HG03571 (cell line): Measurements from ENCODE around the gene PI4KA.
"Not testable (repeated sequence)": the region's sequence is repeated elsewhere in the genome, so short reads cannot be mapped to it uniquely, and the experiment has no call there.

Experiments used
- ATAC-seq: cut with Tn5 transposase; IDR thresholded peaks from one replicate; pipeline ENCODE4 v1.9.1; 2021; ENCODE audit not compliant: unreplicated experiment

The PI4KA gene

GRCh38 chr22:20671409-20672081 lies 187.1 kb downstream of the PI4KA start:
- no peak for ATAC-seq

GRCh38 chr22:20670457-20671261 lies 188.0 kb downstream of the PI4KA start:
- not testable (repeated sequence) for ATAC-seq

- not testable (repeated sequence) for ATAC-seq
These were observed 188.7 kb downstream of the PI4KA start for GRCh38 chr22:20669884-20670283.

GRCh38 chr22:20669471-20669870 lies 189.1 kb downstream of the PI4KA start:
- ATAC-seq: not testable (repeated sequence)

- not testable (repeated sequence) for ATAC-seq
These were observed 189.8 kb downstream of the PI4KA start for GRCh38 chr22:20668769-20669168.

GRCh38 chr22:20668226-20668625 lies 190.4 kb downstream of the PI4KA start:
- not testable (repeated sequence) for ATAC-seq

- not testable (repeated sequence) for ATAC-seq
These were observed 191.1 kb downstream of the PI4KA start for GRCh38 chr22:20667548-20667947.

- no peak for ATAC-seq
These were observed 192.1 kb downstream of the PI4KA start for GRCh38 chr22:20666560-20666959.

- ATAC-seq: no peak
These were observed 194.0 kb downstream of the PI4KA start for GRCh38 chr22:20664594-20664959.

GRCh38 chr22:20663941-20664593 lies 194.5 kb downstream of the PI4KA start:
- no peak for ATAC-seq

- ATAC-seq: no peak
These were observed 195.3 kb downstream of the PI4KA start for GRCh38 chr22:20663137-20663828.

- ATAC-seq: not testable (repeated sequence)
These were observed 196.0 kb downstream of the PI4KA start for GRCh38 chr22:20662524-20663036.

GRCh38 chr22:20661473-20661872 lies 197.1 kb downstream of the PI4KA start:
- no peak for ATAC-seq

GRCh38 chr22:20660441-20661054 lies 198.1 kb downstream of the PI4KA start:
- no peak for ATAC-seq

- ATAC-seq: no peak
These were observed 198.7 kb downstream of the PI4KA start for GRCh38 chr22:20659920-20660319.

- no peak for ATAC-seq
These were observed 199.4 kb downstream of the PI4KA start for GRCh38 chr22:20659258-20659657.

GRCh38 chr22:20658433-20659222 lies 200.0 kb downstream of the PI4KA start:
- no peak for ATAC-seq

- no peak for ATAC-seq
These were observed 200.6 kb downstream of the PI4KA start for GRCh38 chr22:20657963-20658362.
